ENCODE results near the gene CASTOR1. TPM values are rescaled to one million over a fixed set of nuclear protein-coding genes. Genes with fewer than 3 reads are reported as not detected.

Gene CASTOR1
- total RNA-seq, 1 donor from 2014 or later: 51.8 TPM

- no peak for TF ChIP-seq POLR2A (IDR thresholded peaks at IDR 0.05)
- no peak for TF ChIP-seq CTCF (IDR thresholded peaks at IDR 0.05)
- TF ChIP-seq POLR2AphosphoS5 (IDR thresholded peaks at IDR 0.05; ENCODE audit: insufficient read depth in 1 of 2, low read depth in 1 of 2): peak in 1 of 2 donors; percentile 62
- intact Hi-C loops (cut with DNase I): no loop called here
- H3K9me3 ChIP-seq: no peaks in the 10 kb centered on the region
- no peak overlapping the region for H3K4me3 ChIP-seq
- H3K27ac ChIP-seq: peak overlapping the region; percentile 75
- peaks cover 0 to 9% of the 10 kb centered on the region in 2 donors for H3K36me3 ChIP-seq
- no peak for DNase-seq (ENCODE audit: extremely low spot score in 2 of 2)
- H3K27me3 ChIP-seq: no peaks in the 10 kb centered on the region
- peaks cover 100% of the 10 kb centered on the region for H3K4me1 ChIP-seq
Measured at GRCh38 chr22:30305519-30305905, 16.2 kb upstream of the CASTOR1 start.

GRCh38 chr22:30304495-30305244 lies 15.4 kb upstream of the CASTOR1 start:
- no peaks in the 10 kb centered on the region for H3K9me3 ChIP-seq
- TF ChIP-seq POLR2AphosphoS5 (IDR thresholded peaks at IDR 0.05; ENCODE audit: insufficient read depth in 1 of 2, low read depth in 1 of 2) (peak in 1 of 2 donors; percentile 66), POLR2A (IDR thresholded peaks at IDR 0.05) (no peak)
- intact Hi-C loops (cut with DNase I): no loop called here
- H3K27me3 ChIP-seq: no peaks in the 10 kb centered on the region
- no peak for DNase-seq (ENCODE audit: extremely low spot score in 2 of 2)
- H3K36me3 ChIP-seq: peaks cover 0 to 17% of the 10 kb centered on the region in 2 donors
- H3K4me1 ChIP-seq: peaks cover 100% of the 10 kb centered on the region
- peak overlapping the region; percentile 75 for H3K27ac ChIP-seq
- no peak overlapping the region for H3K4me3 ChIP-seq

GRCh38 chr22:30302810-30303138 lies 13.5 kb upstream of the CASTOR1 start:
- H3K36me3 ChIP-seq: peaks cover 0 to 35% of the 10 kb centered on the region in 2 donors
- no peaks in the 10 kb centered on the region for H3K27me3 ChIP-seq
- H3K9me3 ChIP-seq: no peaks in the 10 kb centered on the region
- no peak overlapping the region for H3K4me3 ChIP-seq
- intact Hi-C loops (cut with DNase I): no loop called here
- peaks cover 99% of the 10 kb centered on the region for H3K4me1 ChIP-seq
- peak overlapping the region; percentile 75 for H3K27ac ChIP-seq
- TF ChIP-seq CTCF (IDR thresholded peaks at IDR 0.05): no peak
- no peak for DNase-seq (ENCODE audit: extremely low spot score in 2 of 2)

- DNase-seq (ENCODE audit: extremely low spot score in 2 of 2): no peak
- intact Hi-C loops (cut with DNase I): no loop called here
- no peaks in the 10 kb centered on the region for H3K9me3 ChIP-seq
- H3K4me3 ChIP-seq: no peak overlapping the region
- no peaks in the 10 kb centered on the region for H3K27me3 ChIP-seq
- H3K4me1 ChIP-seq: peaks cover 99% of the 10 kb centered on the region
- peaks cover 0 to 37% of the 10 kb centered on the region in 2 donors for H3K36me3 ChIP-seq
- H3K27ac ChIP-seq: peak overlapping the region; percentile 75
- TF ChIP-seq POLR2AphosphoS5 (IDR thresholded peaks at IDR 0.05; ENCODE audit: insufficient read depth in 1 of 2, low read depth in 1 of 2): peak; percentile 53 to 55
- TF ChIP-seq CTCF (IDR thresholded peaks at IDR 0.05): no peak
Measured at GRCh38 chr22:30301995-30302809, 12.9 kb upstream of the CASTOR1 start.

- TF ChIP-seq POLR2AphosphoS5 (IDR thresholded peaks at IDR 0.05; ENCODE audit: insufficient read depth in 1 of 2, low read depth in 1 of 2) (no peak), CTCF (IDR thresholded peaks at IDR 0.05) (no peak), POLR2A (IDR thresholded peaks at IDR 0.05) (no peak)
- no peaks in the 10 kb centered on the region for H3K9me3 ChIP-seq
- H3K4me3 ChIP-seq: no peak overlapping the region
- peaks cover 86% of the 10 kb centered on the region for H3K4me1 ChIP-seq
- peaks cover 0 to 57% of the 10 kb centered on the region in 2 donors for H3K36me3 ChIP-seq
- H3K27ac ChIP-seq: peak overlapping the region; percentile 49
- no peak for DNase-seq (ENCODE audit: extremely low spot score in 2 of 2)
- intact Hi-C loops (cut with DNase I): no loop called here
- H3K27me3 ChIP-seq: no peaks in the 10 kb centered on the region
Measured at GRCh38 chr22:30299322-30299721, 10.0 kb upstream of the CASTOR1 start.

Measured in vagina (tissue), 2 donors.